Left ventricle myocardium inferior (tissue), 1 donor: ENCODE results near the gene FGG. TPM values are rescaled to one million over a fixed set of nuclear protein-coding genes. Genes with fewer than 3 reads are reported as not detected.
"Not testable (repeated sequence)": the region's sequence is repeated elsewhere in the genome, so short reads cannot be mapped to it uniquely, and the experiment has no call there.

Source experiments
- DNase-seq: peaks from one replicate; pipeline ENCODE4 v3.0.0-alpha.2; 2020
- H3K27ac ChIP-seq: fragments of 200-600 bp; replicated peaks from 2 replicates; pipeline ENCODE4 v1.8.0; 2021
- H3K27me3 ChIP-seq: fragments of 200-600 bp; 2 replicates; pipeline ENCODE4 v1.8.0; 2021; ENCODE audit warnings: low read depth
- H3K36me3 ChIP-seq: fragments of 200-600 bp; 2 replicates; pipeline ENCODE4 v1.8.0; 2021
- H3K4me1 ChIP-seq: fragments of 200-600 bp; 2 replicates; pipeline ENCODE4 v1.8.0; 2021
- H3K4me3 ChIP-seq: fragments of 200-600 bp; 2 replicates; pipeline ENCODE4 v1.8.0; 2021; ENCODE audit warnings: mild to moderate bottlenecking, moderate library complexity
- H3K9me3 ChIP-seq: fragments of 200-600 bp; replicated peaks from 2 replicates; pipeline ENCODE4 v1.8.0; 2021
- CTCF ChIP-seq: fragments of 200-600 bp; IDR thresholded peaks from 2 replicates; pipeline ENCODE4 v1.8.0; 2021; ENCODE audit warnings: antibody characterized with exemption, mild to moderate bottlenecking, borderline replicate concordance
- intact Hi-C: fragments of 100-400 bp; cut with micrococcal nuclease; formaldehyde crosslinking; loops from one replicate; pipeline ENCODE4 v1.11.0; 2022
- total RNA-seq: library from RNA; stranded (reverse); fragmentation: NEBNext Ultra II Directional; extraction: Animal tissue kit (Norgen Biotek cat#: 25700); gene quantifications from one replicate; pipeline ENCODE4 v1.2.1, GENCODE V29; 2021
- donor health status: DM: no; HTN: yes; CAD: no; lungs with severe emphysema.

FGG gene
- total RNA-seq, 1 donor from 2014 or later, result not detected

- TF ChIP-seq CTCF, result no peak
- H3K36me3 ChIP-seq, result no peaks in the 10 kb centered on the region
- intact Hi-C loops, result no loop called here
Measured at GRCh38 chr4:154597798-154598774, 14.4 kb downstream of the FGG start.

GRCh38 chr4:154597281-154597680, 15.2 kb downstream of the FGG start:
- H3K27ac ChIP-seq, DNase-seq, H3K27me3 ChIP-seq, H3K9me3 ChIP-seq, H3K4me1 ChIP-seq, intact Hi-C loops, H3K36me3 ChIP-seq, H3K4me3 ChIP-seq: not testable (repeated sequence)

More at GRCh38 chr4:154597798-154598774, 14.4 kb downstream of the FGG start:
- H3K27me3 ChIP-seq, result peaks cover 7% of the 10 kb centered on the region
- no peak overlapping the region for H3K27ac ChIP-seq
- H3K4me3 ChIP-seq, result no peak overlapping the region
- no peaks in the 10 kb centered on the region for H3K9me3 ChIP-seq
- DNase-seq, result no peak
- no peaks in the 10 kb centered on the region for H3K4me1 ChIP-seq

DNA sequence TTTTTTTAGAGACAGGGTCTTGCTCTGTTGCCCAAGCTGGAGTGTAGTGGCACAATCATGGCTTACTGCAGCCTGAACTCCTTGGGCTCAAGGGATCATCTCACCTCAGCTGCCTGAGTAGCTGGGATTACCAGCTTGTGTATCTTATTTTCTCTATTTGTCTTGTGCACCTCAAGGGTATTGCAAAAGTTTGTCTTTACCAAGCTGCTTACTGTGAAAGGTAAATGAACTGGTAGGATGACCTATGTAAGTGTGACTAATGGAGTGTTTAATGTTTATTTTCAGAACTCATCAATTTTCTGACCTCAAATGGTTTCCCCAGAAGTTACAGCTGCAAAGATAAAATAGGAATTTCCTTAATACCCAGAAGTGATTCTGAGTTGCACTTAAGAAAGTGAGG, 16.6 kb downstream of the FGG start:
- intact Hi-C loops, result no loop called here
- TF ChIP-seq CTCF, result no peak
- Histone ChIP-seq H3K36me3 (no peaks in the 10 kb centered on the region), H3K27me3 (peaks cover under 1% of the 10 kb centered on the region), H3K9me3 (no peaks in the 10 kb centered on the region), H3K27ac (no peak overlapping the region), H3K4me1 (no peaks in the 10 kb centered on the region), H3K4me3 (no peak overlapping the region)
- DNase-seq, result no peak

- H3K27ac ChIP-seq, H3K36me3 ChIP-seq, DNase-seq, H3K4me3 ChIP-seq, H3K4me1 ChIP-seq, H3K9me3 ChIP-seq, intact Hi-C loops: not testable (repeated sequence)
- H3K27me3 ChIP-seq, result peaks cover 15% of the 10 kb centered on the region
Measured at GRCh38 chr4:154594343-154594742, 18.1 kb downstream of the FGG start.

DNA sequence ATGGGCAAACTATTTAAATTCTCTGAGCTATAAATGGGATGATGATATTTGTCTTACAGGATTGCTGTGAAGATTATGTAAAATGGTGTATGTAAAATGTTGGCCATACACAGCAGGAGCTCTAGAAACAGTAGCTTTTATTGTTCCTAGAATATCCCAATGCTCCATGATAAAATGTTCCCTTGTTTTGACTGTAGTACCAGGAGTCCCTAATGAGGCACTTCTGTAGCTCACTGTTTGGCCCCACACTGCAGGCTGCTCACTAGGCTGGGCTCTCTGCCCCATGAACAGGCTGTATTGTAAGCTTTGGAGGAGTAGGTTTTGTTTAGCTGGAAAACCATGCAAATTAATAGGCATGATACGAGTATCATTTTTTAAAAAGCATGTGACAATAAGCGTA, 18.6 kb downstream of the FGG start:
- no peak overlapping the region for H3K27ac ChIP-seq
- H3K27me3 ChIP-seq, result peaks cover 19% of the 10 kb centered on the region
- no peak overlapping the region for H3K4me3 ChIP-seq
- no peaks in the 10 kb centered on the region for H3K36me3 ChIP-seq
- H3K9me3 ChIP-seq, result no peaks in the 10 kb centered on the region
- H3K4me1 ChIP-seq, result no peaks in the 10 kb centered on the region
- intact Hi-C loops, result no loop called here
- DNase-seq, result no peak
- TF ChIP-seq CTCF, result no peak

DNA sequence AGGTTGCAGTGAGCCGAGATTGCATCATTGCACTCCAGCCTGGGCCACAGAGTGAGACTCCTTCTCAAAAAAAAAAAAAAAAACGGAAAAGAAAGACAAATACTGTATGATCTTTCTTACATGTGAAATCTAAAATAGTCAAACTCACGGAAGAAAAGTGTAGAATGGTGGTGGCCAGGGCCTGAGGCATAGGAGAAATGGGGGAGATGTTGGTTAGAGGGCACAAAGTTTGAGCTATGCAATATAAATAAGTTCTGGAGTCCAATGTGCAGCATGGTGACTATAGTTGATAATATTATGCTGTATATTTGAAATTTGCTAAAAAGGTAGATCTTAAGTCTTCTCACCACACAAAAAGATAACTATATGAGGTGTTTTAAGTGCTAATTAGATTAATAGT, 20.6 kb downstream of the FGG start:
- intact Hi-C loops, result no loop called here
- Histone ChIP-seq H3K4me1 (no peaks in the 10 kb centered on the region), H3K36me3 (no peaks in the 10 kb centered on the region), H3K9me3 (no peaks in the 10 kb centered on the region), H3K27me3 (peaks cover 28% of the 10 kb centered on the region), H3K27ac (no peak overlapping the region), H3K4me3 (no peak overlapping the region)
- DNase-seq, result no peak
- TF ChIP-seq CTCF, result no peak
